GM18502 (cell line): ENCODE results near the gene PTGFR.

Experiments
- ATAC-seq: cut with Tn5 transposase; IDR thresholded peaks from one replicate; pipeline ENCODE4 v1.9.1; 2021; ENCODE audit warnings: mild to moderate bottlenecking; ENCODE audit not compliant: unreplicated experiment, poor library complexity

Gene PTGFR

GRCh38 chr1:78577257-78578100 is 86.7 kb downstream of the PTGFR start:
- no peak for ATAC-seq

- no peak for ATAC-seq
Measured at GRCh38 chr1:78586572-78586971, 95.8 kb downstream of the PTGFR start.

- no peak for ATAC-seq
Measured at GRCh38 chr1:78587211-78587610, 96.4 kb downstream of the PTGFR start.
